NCI-H748 (cell line): Measurements from ENCODE around the gene RAB11FIP2.
"Not testable (repeated sequence)": the region's sequence is repeated elsewhere in the genome, so short reads cannot be mapped to it uniquely, and the experiment has no call there.

ENCODE experiments used
- DNase-seq: peaks from one replicate; lab custom pipeline; 2025; ENCODE audit not compliant: unreplicated experiment; lab: John Stamatoyannopoulos, UW

The RAB11FIP2 gene, protein sequence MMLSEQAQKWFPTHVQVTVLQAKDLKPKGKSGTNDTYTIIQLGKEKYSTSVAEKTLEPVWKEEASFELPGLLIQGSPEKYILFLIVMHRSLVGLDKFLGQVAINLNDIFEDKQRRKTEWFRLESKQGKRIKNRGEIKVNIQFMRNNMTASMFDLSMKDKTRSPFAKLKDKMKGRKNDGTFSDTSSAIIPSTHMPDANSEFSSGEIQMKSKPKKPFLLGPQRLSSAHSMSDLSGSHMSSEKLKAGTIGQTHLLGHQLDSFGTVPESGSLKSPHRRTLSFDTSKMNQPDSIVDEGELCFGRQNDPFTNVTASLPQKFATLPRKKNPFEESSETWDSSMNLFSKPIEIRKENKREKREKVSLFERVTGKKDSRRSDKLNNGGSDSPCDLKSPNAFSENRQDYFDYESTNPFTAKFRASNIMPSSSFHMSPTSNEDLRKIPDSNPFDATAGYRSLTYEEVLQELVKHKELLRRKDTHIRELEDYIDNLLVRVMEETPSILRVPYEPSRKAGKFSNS

DNA sequence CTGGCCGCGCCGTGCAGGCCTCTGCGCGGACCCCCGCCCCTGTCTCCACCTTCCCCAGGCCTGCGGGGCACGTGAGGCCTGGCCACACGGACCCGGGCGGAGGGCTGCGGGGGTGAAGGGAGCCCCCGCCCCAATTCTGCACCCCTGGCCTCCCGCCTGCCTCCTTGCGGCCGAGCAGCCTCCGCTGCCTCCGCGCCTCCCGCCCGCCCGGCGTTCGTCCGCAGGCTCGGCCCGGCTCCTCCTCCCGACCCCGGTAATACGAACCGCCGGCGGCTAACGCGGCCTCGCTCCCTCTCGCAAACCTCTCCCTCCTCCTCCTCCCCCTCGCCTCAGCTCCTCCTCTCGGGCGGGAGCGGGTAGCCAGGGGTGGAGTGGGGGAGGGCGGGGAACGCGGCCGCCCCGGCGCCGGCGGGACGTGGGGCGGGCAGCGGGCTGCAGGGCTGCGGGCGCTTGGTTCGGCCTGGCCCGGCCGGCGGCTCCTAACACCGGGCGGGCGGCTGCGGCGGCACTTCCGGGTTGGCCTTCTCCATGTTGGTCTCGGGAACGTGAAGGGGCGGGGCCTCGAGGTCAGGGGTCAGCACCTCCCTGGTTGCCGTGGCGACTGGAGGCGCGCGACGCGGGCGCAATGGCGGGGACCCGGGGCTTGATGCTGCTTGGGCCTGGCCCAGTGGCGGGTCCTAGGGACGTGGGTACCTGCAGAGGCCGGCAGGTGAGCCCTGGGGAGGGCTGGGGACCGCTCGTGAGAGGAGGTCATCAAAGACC lies at the start of gene RAB11FIP2:
Gene RAB11FIP2 (minus strand): TSS at position 547 of the 762 bp plus-strand sequence. CDS start 778 bp downstream, outside the sequence.
- peak; percentile 91 for DNase-seq

- no peak for DNase-seq
These were observed 49.3 kb upstream of the RAB11FIP2 start for GRCh38 chr10:118096022-118096421.

DNA sequence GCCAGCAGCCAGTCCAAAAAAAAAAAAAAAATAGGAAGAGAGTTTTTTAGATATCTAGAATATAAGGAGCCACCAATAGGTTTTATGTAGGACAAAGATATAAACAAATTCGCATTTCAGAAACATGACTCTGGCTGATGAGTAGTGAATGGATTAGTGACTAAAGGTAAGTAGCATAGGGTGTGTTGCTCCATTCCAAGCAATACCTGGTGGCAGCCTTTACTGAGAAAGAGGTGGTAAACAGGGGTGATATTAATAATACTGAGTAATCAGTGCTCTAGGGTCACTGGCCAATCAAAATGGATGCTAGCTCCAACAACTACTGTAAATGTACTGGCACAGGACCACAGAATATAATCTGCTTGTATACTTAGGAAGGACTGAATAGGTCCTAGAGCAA lies 45.5 kb upstream of the RAB11FIP2 start:
- no peak for DNase-seq

GRCh38 chr10:118080817-118081216 lies 34.1 kb upstream of the RAB11FIP2 start:
- DNase-seq: no peak

DNA sequence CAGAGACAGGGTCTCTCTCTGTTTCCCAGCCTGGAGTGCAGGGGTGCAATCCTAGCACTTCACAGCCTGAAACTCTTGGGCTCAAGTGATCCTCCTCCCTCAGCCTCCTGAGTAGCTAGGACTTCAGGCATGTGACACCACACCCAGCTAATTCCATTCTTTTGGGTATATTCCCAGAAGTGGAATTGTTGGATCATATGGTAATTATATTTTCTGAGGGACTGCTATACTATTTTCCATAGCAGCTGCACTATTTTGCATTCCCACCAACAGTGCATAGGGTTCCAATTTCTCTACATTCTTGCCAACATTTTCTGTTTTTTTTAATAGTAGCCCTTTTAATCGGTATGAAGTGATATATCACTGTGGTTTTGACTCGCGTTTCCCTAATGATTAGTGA lies 30.0 kb upstream of the RAB11FIP2 start:
- DNase-seq: no peak

DNA sequence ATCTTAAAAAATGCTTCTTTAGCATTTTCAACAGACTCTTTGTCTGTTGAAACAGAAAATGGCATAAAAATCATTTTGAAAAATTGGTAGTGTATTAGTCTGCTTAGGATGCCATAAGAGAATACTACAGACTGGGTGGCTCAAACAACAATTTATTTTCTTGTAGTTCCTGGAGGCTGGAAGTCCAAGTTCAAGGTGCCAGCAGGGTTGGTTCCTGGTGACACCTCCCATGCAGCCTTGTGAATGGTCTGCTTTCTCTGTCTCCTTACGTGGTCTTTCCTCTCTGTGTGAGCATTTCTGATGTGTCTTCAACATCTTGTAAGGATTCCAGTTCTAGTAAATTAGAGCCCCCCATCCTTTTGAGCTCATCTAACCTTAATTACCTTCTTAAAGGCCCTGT lies 26.1 kb upstream of the RAB11FIP2 start:
- no peak for DNase-seq

GRCh38 chr10:118067389-118067788 lies 20.6 kb upstream of the RAB11FIP2 start:
- not testable (repeated sequence) for DNase-seq

- DNase-seq: no peak
These were observed 16.1 kb upstream of the RAB11FIP2 start for GRCh38 chr10:118062798-118063238.

DNA sequence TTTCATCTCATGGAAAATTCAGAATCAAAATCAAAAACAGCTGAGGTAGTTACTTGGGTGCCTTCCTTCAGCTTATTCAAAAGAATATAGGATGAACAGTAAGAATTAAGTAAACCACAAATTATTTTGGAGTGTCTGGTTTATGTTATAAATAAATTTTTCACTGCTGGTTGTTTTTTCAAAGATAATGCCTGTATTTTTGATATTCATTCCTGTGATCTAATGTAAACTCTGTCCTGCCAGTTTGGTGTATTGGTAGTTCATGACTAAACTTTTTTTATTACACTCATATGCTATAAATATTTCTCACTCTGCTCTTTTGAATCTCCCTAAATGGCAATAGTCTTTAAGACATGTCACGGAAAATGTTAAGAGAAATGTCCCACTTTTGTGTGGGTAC lies 11.6 kb upstream of the RAB11FIP2 start:
- DNase-seq: no peak

DNA sequence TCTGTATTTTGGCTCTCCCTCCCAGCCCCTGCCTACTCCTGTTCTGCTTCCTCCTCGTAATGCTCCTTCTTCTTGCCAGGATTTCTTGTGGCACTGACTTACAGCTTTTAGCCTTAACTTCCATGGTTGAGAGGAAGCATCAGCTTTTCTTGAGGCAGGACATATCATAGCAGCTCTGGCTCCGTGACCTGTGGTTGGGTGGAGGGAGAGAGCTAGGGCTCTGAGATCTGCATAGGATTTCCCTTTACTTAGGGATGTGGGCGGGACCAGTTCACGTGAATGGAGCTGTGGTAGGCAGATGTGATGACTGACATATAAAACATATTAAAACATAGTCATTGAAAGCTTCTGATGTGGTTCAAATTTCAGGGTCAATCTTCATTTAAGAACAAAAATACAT lies 10.6 kb upstream of the RAB11FIP2 start:
- DNase-seq: no peak

GRCh38 chr10:118054383-118054782 lies 7.6 kb upstream of the RAB11FIP2 start:
- DNase-seq: no peak

- DNase-seq: no peak
These were observed 6.1 kb upstream of the RAB11FIP2 start for GRCh38 chr10:118052816-118053215.

DNA sequence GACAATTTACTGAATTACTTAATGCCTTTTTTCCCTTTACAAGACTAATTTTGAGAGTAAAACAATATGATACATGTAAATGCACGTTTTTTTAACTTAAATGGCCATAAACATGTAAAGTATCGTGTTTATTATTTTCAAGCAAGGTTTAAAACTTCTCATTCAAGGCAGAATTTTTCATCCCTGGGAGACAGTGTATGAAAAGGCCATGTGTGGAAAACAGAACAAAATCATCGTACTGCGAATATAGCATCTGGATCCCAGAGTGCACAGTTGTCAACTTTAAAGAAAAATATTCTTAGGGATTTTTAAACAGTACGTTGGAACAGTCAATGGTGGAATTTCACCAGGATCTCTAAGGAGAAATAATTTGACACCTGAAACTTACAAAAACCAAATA lies 1.1 kb upstream of the RAB11FIP2 start:
- DNase-seq: no peak

- DNase-seq: peak; percentile 27
These were observed 497 bp upstream of the RAB11FIP2 start for GRCh38 chr10:118047157-118047719.

DNA sequence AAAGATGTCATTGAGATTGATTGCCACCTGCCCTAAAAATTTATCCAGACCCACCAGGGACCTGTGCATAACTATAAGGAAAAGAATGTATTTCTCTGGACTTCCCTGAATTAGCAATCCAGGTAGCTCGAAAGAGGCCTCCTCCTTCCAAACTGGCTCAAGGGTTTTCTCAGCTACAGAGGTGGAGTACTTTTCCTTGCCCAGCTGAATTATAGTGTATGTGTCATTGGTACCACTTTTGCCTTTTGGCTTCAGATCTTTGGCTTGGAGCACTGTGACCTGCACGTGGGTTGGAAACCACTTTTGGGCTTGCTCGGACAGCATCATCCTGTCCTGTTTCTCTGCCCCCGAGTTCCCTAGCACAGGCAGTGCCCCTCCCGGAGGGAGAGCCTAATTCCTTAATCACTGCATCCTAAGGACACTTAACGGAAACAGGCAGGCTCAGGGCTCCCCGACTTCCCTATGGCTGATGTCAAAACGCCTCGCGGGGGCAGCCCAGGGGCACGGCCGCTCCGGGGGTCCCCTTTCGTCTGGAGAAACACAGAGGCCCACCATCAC lies 825 bp downstream of the RAB11FIP2 start:
- peak; percentile 59 for DNase-seq

GRCh38 chr10:118045158-118045836 lies 1.4 kb downstream of the RAB11FIP2 start:
- no peak for DNase-seq

- no peak for DNase-seq
These were observed 3.9 kb downstream of the RAB11FIP2 start for GRCh38 chr10:118042827-118043242.

GRCh38 chr10:118042336-118042735 lies 4.4 kb downstream of the RAB11FIP2 start:
- no peak for DNase-seq

DNA sequence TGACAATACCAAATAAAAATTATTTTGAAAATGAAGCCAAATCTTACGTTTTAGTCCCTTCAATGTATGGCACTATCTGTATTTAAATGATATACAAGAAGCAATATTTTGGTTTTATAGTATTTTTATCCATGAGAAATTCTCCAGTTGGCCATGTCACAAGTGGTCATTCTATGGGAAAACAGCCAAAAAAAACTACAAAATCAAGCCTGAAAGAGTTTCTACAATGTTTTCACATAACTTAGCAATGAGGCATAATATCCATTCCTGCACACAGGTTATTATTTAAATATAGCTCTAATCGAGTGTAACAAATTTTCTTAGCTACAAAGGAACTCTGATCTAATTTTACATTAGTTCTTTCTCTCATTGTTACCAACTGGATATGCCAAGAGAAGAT lies 5.4 kb downstream of the RAB11FIP2 start:
- DNase-seq: no peak

DNA sequence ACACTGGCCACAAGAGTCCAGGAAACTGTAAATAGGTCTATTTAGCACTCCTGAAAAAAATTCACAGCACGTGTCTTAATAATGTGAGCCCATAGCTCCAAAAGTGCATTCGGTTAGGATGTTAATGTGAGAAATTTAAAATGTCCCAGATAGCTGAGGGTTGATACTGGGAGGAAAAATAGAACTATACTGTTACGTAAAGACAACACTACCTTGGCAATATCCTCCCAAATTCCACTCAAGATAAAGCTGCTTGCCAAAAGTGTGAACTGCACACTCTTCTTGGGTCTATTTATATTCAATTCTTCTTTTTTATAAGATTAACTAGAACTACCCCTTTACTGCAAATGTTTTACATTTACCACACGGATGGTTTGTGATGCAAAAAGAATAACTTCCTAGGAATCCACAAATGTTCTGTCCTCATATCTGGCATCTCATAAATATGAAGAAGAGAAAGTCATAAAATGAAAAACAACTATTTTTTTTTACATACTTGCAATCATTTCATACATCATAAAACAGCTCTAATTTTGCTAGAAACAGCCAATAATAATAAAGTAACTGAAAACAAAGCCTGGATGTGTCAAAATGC lies 10.4 kb downstream of the RAB11FIP2 start:
- DNase-seq: no peak
